GM19452 (cell line): Measurements from ENCODE around the gene TMPRSS7.
"Not testable (repeated sequence)": the region's sequence is repeated elsewhere in the genome, so short reads cannot be mapped to it uniquely, and the experiment has no call there.

Source experiments
- ATAC-seq: cut with Tn5 transposase; IDR thresholded peaks from one replicate; pipeline ENCODE4 v1.9.1; 2021; ENCODE audit not compliant: unreplicated experiment

Gene TMPRSS7

GRCh38 chr3:112012205-112012992 lies 22.1 kb upstream of the TMPRSS7 start:
- no peak for ATAC-seq

DNA sequence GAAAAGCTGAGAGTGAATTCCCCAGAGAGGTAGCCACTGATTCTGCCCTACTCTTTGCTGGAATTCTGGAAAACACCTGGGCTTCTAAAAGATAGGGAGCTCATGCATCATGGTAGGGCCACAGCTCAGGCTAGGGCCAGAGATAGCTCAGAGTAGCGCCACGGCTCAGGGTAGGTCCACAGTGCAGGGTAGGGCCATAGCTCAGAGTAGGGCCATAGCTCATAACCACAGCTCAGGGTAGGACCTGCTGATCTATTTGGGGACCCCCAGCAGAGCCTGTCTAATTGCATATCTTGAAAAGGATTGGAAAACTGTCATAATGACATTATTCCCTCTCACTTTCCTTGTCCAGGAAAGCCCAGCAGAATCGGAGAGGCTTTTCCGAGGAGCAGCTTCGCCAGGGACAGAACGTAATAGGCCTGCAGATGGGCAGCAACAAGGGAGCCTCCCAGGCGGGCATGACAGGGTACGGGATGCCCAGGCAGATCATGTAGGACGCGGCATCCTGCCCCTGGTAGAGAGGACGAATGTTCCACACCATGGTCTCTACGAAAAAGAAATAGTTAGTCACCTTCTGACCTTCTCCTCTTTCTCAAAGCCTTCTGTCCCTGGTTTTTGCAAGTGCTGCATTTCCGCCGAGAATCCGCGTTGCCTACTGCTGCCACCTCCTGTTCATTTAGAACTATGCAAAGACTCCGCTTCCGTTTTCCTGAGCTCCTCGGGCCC lies 21.3 kb upstream of the TMPRSS7 start:
- peak; percentile 80 for ATAC-seq

GRCh38 chr3:112013784-112014143 lies 20.8 kb upstream of the TMPRSS7 start:
- peak; percentile 26 for ATAC-seq

DNA sequence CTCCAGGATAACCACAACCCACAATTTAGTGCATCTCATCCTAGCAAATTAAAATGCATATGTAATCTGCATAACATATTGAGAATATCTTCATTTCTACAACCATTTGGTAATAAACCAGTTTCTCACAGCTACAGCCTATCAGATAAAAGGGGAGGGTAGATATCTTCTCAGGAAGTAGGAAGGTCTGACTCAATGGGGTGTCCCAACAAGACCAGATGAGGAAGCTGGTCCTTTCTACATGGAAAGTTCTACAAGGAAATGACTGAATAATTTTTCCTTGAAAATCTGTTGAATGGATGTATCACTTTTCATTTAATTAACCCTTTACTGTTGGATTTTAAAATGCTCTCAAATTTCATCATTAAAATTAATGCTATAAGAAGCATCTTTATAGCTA lies 17.4 kb upstream of the TMPRSS7 start:
- no peak for ATAC-seq

DNA sequence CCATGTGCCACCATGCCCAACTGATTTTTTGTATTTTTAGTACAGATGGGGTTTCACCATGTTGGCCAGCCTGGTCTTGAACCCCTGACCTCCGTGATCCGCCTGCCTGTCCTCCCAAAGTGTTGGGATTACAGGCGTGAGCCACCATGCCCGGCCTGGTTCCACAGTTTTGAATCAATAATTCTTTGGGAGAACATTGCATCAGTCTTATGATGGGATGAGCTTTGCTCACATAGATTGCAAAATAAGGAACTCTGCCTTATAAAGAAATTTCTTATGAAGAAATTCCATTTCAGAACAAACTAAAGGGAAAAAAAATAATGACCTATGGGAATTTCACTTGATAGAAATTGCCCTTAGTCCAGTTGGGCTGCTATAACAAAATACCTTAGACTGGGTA lies 15.8 kb upstream of the TMPRSS7 start:
- no peak for ATAC-seq

DNA sequence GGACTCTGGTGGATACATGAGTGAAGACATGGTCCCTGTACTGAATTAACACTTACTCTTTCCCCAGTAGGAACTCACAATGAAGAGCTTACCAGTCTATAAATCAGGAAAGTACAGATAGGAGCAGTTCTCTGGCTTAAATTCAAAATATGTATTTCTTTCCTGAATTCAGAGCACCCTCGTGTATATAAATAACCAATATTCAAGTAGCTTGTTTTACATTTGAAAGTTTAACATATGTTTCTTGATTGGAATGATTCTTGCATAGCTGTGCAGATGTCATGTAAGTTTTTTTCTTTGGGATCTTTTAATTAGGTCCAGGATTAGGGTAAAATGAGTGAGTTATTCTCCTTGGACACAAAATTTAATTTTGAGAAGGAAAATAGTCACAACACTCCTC lies 14.8 kb upstream of the TMPRSS7 start:
- ATAC-seq: no peak

DNA sequence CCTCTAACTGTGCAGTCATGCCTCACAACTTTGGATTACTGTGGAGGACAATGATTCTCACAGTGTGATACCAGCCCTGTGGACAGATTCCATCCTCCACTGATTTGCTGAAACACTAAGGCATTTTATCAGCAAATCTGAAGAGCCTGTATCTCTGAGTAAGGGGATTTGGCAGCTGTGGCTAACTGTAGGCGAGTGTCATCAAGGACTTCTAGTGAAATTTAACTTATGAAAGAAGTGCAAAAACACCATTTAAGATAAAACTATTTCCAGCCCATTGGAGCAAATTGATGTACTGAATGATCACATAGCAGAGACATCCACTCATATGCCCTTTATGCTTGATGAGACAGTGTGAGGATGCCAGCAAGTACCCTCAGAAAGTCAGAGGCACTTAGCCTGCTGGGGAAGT lies 13.9 kb upstream of the TMPRSS7 start:
- no peak for ATAC-seq

DNA sequence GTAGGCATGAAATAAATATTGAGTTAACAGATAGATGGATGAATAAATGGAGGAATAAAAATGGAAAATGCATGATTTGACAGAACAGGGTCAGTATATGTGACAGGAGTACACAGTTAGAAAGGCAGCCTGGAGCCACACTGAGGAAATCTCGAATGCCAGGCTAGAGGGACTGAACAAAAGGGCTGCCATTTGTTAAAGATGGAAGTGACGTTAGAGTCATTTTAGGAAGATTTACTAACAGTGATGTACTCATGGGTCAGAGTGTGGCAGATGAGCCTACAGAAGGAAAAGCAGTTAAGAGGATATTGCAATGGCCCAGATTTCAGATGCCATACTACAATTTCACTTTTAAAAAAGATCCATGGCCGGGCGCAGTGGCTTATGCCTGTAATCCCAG lies 7.4 kb upstream of the TMPRSS7 start:
- ATAC-seq: no peak

DNA sequence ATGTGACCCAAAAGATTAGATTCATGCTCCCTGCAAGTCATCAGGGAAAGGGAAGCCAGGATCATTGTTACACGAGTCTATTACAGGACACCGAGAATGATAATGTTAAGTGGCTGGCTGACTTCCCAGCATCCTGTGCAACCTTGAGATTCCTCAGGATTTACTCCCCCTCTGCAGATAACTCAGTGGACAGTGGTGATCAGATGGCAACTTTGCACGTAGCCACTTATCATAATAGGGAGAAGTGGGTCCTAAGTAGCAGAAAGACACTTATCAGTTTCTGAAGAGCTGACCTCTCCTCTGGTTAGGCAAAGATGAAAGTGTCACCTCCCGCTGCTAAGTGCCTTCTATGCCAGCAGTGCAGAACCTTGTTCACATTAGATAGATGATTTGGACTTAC lies 6.7 kb upstream of the TMPRSS7 start:
- no peak for ATAC-seq

DNA sequence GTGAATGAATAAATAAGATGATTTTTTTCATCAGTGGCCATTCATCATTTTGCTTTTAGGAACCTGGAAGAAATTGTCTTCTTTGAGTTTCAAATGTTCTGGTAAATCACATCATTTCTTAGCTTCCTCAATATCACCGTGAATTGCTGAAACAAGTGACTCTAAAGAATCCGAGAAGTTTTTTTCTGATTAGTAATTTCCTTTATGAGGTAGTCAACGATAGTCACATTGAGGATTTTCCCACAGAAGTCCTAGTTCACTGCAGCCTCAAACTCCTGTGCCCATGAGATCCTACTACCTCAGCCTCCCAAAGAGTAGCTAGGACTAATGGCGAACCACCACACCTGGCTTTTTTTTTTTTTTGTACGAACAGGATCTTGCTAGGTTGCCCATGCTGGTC lies 3.6 kb upstream of the TMPRSS7 start:
- no peak for ATAC-seq

DNA sequence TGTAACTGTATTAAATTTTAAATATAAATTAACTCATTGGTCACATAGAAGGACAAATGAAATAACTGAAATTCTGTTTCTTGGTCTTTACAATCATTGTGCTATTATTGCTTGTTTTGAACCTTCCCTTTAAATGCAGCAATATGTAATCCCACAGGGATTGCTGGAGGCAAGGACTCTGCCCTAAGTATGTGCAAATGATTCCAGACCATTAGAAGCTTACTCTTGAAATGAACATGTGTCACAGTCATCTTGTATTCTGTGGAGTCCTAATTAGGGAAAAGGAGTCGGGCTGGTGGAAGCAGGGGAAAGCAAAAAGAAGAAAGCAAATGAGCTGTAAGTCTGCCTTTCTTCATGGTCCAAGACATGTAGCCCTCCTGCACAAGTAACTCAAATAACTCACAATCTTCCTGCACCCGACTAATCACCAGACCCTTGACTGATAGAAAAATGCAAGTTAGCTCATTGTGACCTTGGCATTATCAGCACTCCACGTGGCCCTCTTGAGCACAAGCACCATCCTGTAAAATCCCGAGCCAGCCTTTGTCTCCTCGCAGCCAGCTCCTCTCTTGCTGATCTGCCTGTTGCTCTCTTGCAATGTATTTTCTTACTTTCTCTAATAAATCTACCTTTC lies 2.3 kb upstream of the TMPRSS7 start:
- ATAC-seq: no peak

DNA sequence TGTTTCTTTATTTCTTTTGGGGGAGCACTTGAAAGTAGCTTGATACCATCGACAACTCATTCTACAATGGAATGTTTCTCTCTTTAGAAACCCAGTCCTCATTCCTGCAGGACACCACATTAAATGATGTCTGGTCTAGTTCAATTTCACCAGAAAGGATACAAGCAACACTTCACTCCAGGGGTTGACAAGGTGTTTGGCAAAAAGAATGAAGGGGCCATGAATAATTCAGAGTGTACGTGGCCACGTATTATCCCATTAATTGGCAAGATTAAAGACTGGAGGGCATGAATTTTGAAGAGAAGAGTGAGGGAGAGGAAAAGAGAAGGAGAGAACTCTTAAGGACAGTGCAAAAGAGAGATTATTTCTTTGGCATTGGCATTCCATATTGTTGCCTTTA lies 705 bp downstream of the TMPRSS7 start:
- no peak for ATAC-seq

- not testable (repeated sequence) for ATAC-seq
These were observed 2.7 kb downstream of the TMPRSS7 start for GRCh38 chr3:112037194-112037593.

DNA sequence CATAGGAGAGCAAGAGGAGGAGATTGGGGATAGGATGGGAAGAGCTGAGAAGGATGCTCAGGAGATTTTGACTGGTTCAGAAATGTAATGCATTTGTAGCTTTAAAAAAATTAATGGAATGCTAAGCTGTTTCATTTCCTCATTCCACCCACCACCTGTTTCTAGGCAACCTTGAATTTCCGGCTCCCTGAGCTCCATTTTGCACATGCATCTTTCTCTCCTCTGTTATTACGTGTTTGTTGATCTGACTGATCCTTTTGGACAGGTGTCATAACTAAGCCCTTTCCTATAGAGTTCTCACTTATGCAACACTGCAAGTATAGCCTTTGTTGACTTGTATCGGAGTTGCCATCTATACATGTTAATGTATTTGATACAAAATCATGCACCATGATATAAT lies 4.3 kb downstream of the TMPRSS7 start:
- no peak for ATAC-seq

DNA sequence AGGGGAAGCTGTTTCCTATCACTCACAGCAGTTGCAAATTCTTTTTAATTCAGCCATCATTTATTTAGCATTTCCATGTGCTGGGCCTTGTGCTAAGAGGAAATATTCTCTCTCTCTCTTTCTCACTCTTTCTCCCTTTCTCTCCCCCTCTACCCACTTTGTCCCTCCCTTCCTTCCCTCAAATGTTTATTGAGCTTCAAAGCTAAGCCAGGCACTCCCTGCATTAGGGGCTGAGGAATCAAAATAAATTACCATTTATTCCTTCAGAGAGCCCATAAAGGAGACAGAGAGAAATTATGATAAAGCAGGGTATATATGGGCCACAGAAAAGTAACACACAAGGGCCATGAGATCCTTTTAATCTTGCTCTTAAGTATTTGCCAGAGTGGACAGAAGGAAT lies 6.8 kb downstream of the TMPRSS7 start:
- no peak for ATAC-seq

DNA sequence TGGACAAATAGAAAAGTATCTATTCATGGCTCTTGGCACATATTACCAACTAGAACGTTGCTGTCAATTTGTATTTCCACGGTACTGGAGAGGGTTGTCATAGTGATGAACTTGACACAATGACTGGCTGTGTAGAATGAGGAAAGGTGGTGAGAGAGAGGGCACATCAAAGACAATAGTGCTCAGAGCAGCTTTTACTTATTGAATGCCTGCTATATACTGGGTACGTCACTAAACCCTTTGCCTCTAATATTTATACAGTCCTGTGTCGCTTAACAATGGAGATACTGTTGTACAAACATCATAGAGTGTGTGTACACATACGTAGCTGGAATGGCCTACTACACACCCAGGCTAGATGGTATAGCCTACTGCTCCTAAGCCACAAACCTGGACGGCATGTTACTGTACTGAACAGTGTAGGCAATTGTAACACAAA lies 8.3 kb downstream of the TMPRSS7 start:
- ATAC-seq: no peak

DNA sequence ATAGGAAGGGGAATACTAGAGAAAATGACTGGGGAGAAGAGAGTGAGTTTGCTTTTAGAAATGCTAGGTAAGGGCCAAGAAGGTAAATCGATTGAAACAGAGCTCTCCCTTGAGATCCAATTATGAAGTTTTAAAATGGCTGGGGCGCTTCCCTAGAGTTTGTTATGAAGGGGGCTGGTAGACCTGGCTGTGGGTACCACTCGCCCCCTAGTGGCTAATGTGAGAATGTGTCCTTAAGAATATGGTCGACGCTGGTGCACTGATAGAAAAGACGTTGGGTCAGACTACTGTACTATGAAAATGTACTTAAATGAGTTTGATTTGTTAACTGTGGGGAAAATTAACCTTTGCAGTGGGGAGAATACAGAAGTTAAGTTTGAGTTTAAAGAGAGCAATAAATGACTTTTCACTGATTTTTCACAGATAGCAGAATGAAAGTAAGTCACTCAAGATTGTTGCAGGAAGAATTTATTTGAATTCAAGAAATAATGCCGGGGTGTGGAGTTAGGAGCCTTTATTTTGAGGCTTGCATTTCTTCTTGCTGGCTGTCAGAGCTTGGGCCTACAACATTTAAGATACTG lies 9.2 kb downstream of the TMPRSS7 start:
- peak; percentile 93 for ATAC-seq

- ATAC-seq: no peak
These were observed 12.1 kb downstream of the TMPRSS7 start for GRCh38 chr3:112046599-112046998.

- no peak for ATAC-seq
These were observed 12.7 kb downstream of the TMPRSS7 start for GRCh38 chr3:112047264-112047663.

DNA sequence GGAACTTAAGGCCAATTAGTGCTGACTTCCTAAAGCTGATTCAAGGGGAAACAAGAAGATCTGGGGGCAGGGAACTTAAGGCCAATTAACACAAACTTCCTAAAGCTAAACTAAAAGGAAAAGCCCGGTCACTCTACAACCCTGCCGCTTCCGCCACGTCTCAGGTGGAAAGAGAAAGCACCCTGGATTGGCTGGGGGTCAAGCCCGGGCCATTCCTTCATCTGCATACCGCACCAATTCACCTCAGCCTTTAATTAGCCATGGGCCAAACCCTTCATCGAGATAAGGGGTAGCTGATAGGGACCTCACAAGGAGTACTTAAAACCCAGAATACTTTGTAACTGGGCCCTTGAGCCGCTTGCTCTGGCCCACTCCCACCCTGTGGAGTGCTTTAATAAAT lies 14.4 kb downstream of the TMPRSS7 start:
- no peak for ATAC-seq

- no peak for ATAC-seq
These were observed 18.7 kb downstream of the TMPRSS7 start for GRCh38 chr3:112053229-112053628.

DNA sequence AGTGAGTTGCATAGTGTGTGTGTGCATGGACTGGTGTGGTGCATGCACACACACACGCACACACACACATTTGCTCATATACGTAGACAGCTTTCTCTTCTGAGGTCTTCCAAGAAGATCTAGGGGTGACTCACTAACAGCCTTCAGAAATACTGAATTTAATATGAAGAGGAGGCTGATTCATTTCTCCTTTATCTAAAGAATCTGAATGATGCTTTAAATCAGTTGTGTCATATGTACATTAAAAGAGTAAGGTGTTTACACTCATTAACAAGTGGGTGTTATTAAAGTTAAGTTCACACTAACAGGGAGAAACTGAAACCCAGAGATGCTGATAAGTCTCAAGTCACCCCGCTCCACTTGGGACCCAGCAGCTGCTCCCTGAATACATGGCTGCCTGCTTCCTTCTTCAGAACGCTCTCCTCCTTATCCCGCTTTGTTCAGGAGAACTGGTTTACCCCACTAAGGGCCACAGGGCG lies 22.0 kb downstream of the TMPRSS7 start:
- ATAC-seq: no peak
